ENCODE data around the gene TMEM87B. TPM values are rescaled to one million over a fixed set of nuclear protein-coding genes. Genes with fewer than 3 reads are reported as not detected.
"Not testable (repeated sequence)": the region's sequence is repeated elsewhere in the genome, so short reads cannot be mapped to it uniquely, and the experiment has no call there.

Gene TMEM87B
- total RNA-seq, 4 donors from 2014 or later, result 21.9 to 74.5 (median 60.7) TPM

GRCh38 chr2:112108178-112108832, 53.2 kb downstream of the TMEM87B start:
- Histone ChIP-seq H3K9me3 (peaks cover 6 to 15% of the 10 kb centered on the region in 2 donors), H3K36me3 (peaks cover 0 to 74% (median 36%) of the 10 kb centered on the region in 4 donors), H3K27me3 (no peaks in the 10 kb centered on the region), H3K4me3 (no peak overlapping the region), H3K27ac (no peak overlapping the region), H3K4me1 (no peaks in the 10 kb centered on the region)
- no peak for TF ChIP-seq EP300 (IDR thresholded peaks at IDR 0.05; ENCODE audit: low read depth)
- no peak for TF ChIP-seq CTCF (IDR thresholded peaks at IDR 0.05)
- TF ChIP-seq POLR2AphosphoS5 (IDR thresholded peaks at IDR 0.05), result no peak
- no peak for TF ChIP-seq POLR2A (IDR thresholded peaks at IDR 0.05)
- 89 to 91% methylated on average over 1 of the region's 1 CpG for WGBS, 2 donors (ENCODE audit: low coverage in 1 of 2)
- DNase-seq, result no peak
- intact Hi-C loops (cut with DNase I; ENCODE audit: low total_unique reads) (no loop called here), in situ Hi-C loops (cut with MboI; ENCODE audit: low pct_ligation_motif_present in 1 of 4, low pct_unique_long_range_greater_than_20kb in 1 of 4, low sequenced_read_pairs in 3 of 4) (no loop called here)

GRCh38 chr2:112109278-112109677, 54.2 kb downstream of the TMEM87B start:
- peaks cover 6 to 15% of the 10 kb centered on the region in 2 donors for H3K9me3 ChIP-seq
- H3K4me3 ChIP-seq, result no peak overlapping the region
- no peak for DNase-seq
- in situ Hi-C loops (cut with MboI; ENCODE audit: low pct_ligation_motif_present in 1 of 4, low pct_unique_long_range_greater_than_20kb in 1 of 4, low sequenced_read_pairs in 3 of 4) (no loop called here), intact Hi-C loops (cut with DNase I; ENCODE audit: low total_unique reads) (no loop called here)
- no peaks in the 10 kb centered on the region for H3K4me1 ChIP-seq
- H3K27ac ChIP-seq, result no peak overlapping the region
- H3K27me3 ChIP-seq, result no peaks in the 10 kb centered on the region
- TF ChIP-seq POLR2AphosphoS5 (IDR thresholded peaks at IDR 0.05) (no peak), POLR2A (IDR thresholded peaks at IDR 0.05) (no peak), EP300 (IDR thresholded peaks at IDR 0.05; ENCODE audit: low read depth) (no peak), CTCF (IDR thresholded peaks at IDR 0.05) (no peak)
- peaks cover 0 to 68% (median 33%) of the 10 kb centered on the region in 4 donors for H3K36me3 ChIP-seq

- Histone ChIP-seq H3K4me3 (no peak overlapping the region), H3K4me1 (no peaks in the 10 kb centered on the region), H3K36me3 (peaks cover 0 to 58% (median 28%) of the 10 kb centered on the region in 4 donors), H3K9me3 (peaks cover 6 to 15% of the 10 kb centered on the region in 2 donors), H3K27ac (no peak overlapping the region), H3K27me3 (no peaks in the 10 kb centered on the region)
- in situ Hi-C loops (cut with MboI; ENCODE audit: low pct_ligation_motif_present in 1 of 4, low pct_unique_long_range_greater_than_20kb in 1 of 4, low sequenced_read_pairs in 3 of 4) (no loop called here), intact Hi-C loops (cut with DNase I; ENCODE audit: low total_unique reads) (no loop called here)
- no peak for TF ChIP-seq POLR2AphosphoS5 (IDR thresholded peaks at IDR 0.05)
- TF ChIP-seq EP300 (IDR thresholded peaks at IDR 0.05; ENCODE audit: low read depth), result no peak
- TF ChIP-seq POLR2A (IDR thresholded peaks at IDR 0.05), result no peak
- no peak for TF ChIP-seq CTCF (IDR thresholded peaks at IDR 0.05)
- WGBS, 2 donors (ENCODE audit: low coverage in 1 of 2), result 97% methylated on average over 1 of the region's 1 CpG; no CpG with 5 or more reads in 1 of the 2 donors
- DNase-seq, result no peak
These were observed 55.9 kb downstream of the TMEM87B start for GRCh38 chr2:112110966-112111365.

GRCh38 chr2:112113354-112113753, 58.3 kb downstream of the TMEM87B start:
- H3K4me1 ChIP-seq; DNase-seq; H3K27ac ChIP-seq; H3K27me3 ChIP-seq; intact Hi-C loops (cut with DNase I; ENCODE audit: low total_unique reads); in situ Hi-C loops (cut with MboI; ENCODE audit: low pct_ligation_motif_present in 1 of 4, low pct_unique_long_range_greater_than_20kb in 1 of 4, low sequenced_read_pairs in 3 of 4); H3K4me3 ChIP-seq: not testable (repeated sequence)
- peaks cover 6 to 12% of the 10 kb centered on the region in 2 donors for H3K9me3 ChIP-seq
- peaks cover 0 to 54% (median 22%) of the 10 kb centered on the region in 4 donors for H3K36me3 ChIP-seq
- 90 to 96% methylated on average over 4 of the region's 4 CpGs for WGBS, 2 donors (ENCODE audit: low coverage in 1 of 2)

GRCh38 chr2:112118148-112118547, 63.1 kb downstream of the TMEM87B start:
- intact Hi-C loops (cut with DNase I; ENCODE audit: low total_unique reads) (no loop called here), in situ Hi-C loops (cut with MboI; ENCODE audit: low pct_ligation_motif_present in 1 of 4, low pct_unique_long_range_greater_than_20kb in 1 of 4, low sequenced_read_pairs in 3 of 4) (no loop called here)
- 89 to 94% methylated on average over 1 to 4 of the region's 4 CpGs for WGBS, 2 donors (ENCODE audit: low coverage in 1 of 2)
- no peaks in the 10 kb centered on the region for H3K27me3 ChIP-seq
- no peak overlapping the region for H3K27ac ChIP-seq
- H3K36me3 ChIP-seq, result peaks cover 0 to 28% (median 7%) of the 10 kb centered on the region in 4 donors
- H3K4me1 ChIP-seq, result no peaks in the 10 kb centered on the region
- no peak overlapping the region for H3K4me3 ChIP-seq
- TF ChIP-seq EP300 (IDR thresholded peaks at IDR 0.05; ENCODE audit: low read depth) (no peak), POLR2A (IDR thresholded peaks at IDR 0.05) (no peak), POLR2AphosphoS5 (IDR thresholded peaks at IDR 0.05) (no peak), CTCF (IDR thresholded peaks at IDR 0.05) (no peak)
- no peaks in the 10 kb centered on the region for H3K9me3 ChIP-seq
- DNase-seq, result no peak

Data from transverse colon (tissue), 4 donors.